Type B pancreatic cell (in vitro differentiated cells): Measurements from ENCODE around the gene ABAT. TPM values are rescaled to one million over a fixed set of nuclear protein-coding genes. Genes with fewer than 3 reads are reported as not detected.
"Not testable (repeated sequence)": the region's sequence is repeated elsewhere in the genome, so short reads cannot be mapped to it uniquely, and the experiment has no call there.

Experiments used
- DNase-seq: peaks from one replicate; pipeline ENCODE4 v3.0.0; 2021; ENCODE audit warnings: mixed read lengths; ENCODE audit not compliant: unreplicated experiment; ENCODE audit errors: extremely low spot score
- H3K27ac Mint-ChIP-seq: 2 replicates; pipeline ENCODE4 v1.8.0; 2021; ENCODE audit warnings: mild to moderate bottlenecking, mixed read lengths
- H3K27me3 Mint-ChIP-seq: 2 replicates; pipeline ENCODE4 v1.8.0; 2021; ENCODE audit warnings: mixed read lengths
- H3K36me3 Mint-ChIP-seq: 2 replicates; pipeline ENCODE4 v1.8.0; 2021; ENCODE audit warnings: mixed read lengths
- H3K4me1 Mint-ChIP-seq: one replicate; pipeline ENCODE4 v1.8.0; 2021; ENCODE audit warnings: mixed read lengths; ENCODE audit not compliant: unreplicated experiment
- H3K4me3 Mint-ChIP-seq: 2 replicates; pipeline ENCODE4 v1.8.0; 2021; ENCODE audit warnings: mild to moderate bottlenecking, mixed read lengths
- H3K9me3 Mint-ChIP-seq: 2 replicates; pipeline ENCODE4 v1.8.0; 2021; ENCODE audit warnings: mixed read lengths
- CTCF ChIP-seq: fragments of 200-600 bp; sonication (generic); conservative IDR thresholded peaks from 2 replicates; pipeline ENCODE4 v1.5.0; 2021; ENCODE audit warnings: antibody characterized with exemption, mild to moderate bottlenecking
- total RNA-seq: library from RNA; stranded (reverse); gene quantifications from 2 replicates; pipeline ENCODE4 v1.2.1, GENCODE V29; 2021; ENCODE audit warnings: low replicate concordance

The ABAT gene
- total RNA-seq, 1 donor from 2014 or later, result 32.1 TPM

GRCh38 chr16:8741636-8742035 lies 67.2 kb downstream of the ABAT start:
- peak overlapping the region; percentile 16 for H3K27ac Mint-ChIP-seq
- H3K9me3 Mint-ChIP-seq, result no peaks in the 10 kb centered on the region
- H3K4me1 Mint-ChIP-seq, result no peaks in the 10 kb centered on the region
- no peak for TF ChIP-seq CTCF
- no peaks in the 10 kb centered on the region for H3K36me3 Mint-ChIP-seq
- H3K4me3 Mint-ChIP-seq, result no peak overlapping the region
- DNase-seq, result no peak
- H3K27me3 Mint-ChIP-seq, result no peaks in the 10 kb centered on the region

GRCh38 chr16:8742068-8742467 lies 67.7 kb downstream of the ABAT start:
- no peak for DNase-seq
- peak overlapping the region; percentile 16 for H3K27ac Mint-ChIP-seq
- no peak for TF ChIP-seq CTCF
- H3K9me3 Mint-ChIP-seq, result no peaks in the 10 kb centered on the region
- H3K36me3 Mint-ChIP-seq, result no peaks in the 10 kb centered on the region
- no peak overlapping the region for H3K4me3 Mint-ChIP-seq
- no peaks in the 10 kb centered on the region for H3K4me1 Mint-ChIP-seq
- no peaks in the 10 kb centered on the region for H3K27me3 Mint-ChIP-seq

- not testable (repeated sequence) for H3K4me3 Mint-ChIP-seq, H3K4me1 Mint-ChIP-seq, H3K27ac Mint-ChIP-seq, H3K9me3 Mint-ChIP-seq, H3K27me3 Mint-ChIP-seq, DNase-seq, H3K36me3 Mint-ChIP-seq
Observed at GRCh38 chr16:8748944-8749343, 74.5 kb downstream of the ABAT start.

- Mint-ChIP-seq H3K4me1 (no peaks in the 10 kb centered on the region), H3K9me3 (no peaks in the 10 kb centered on the region), H3K27ac (peak overlapping the region; percentile 18), H3K27me3 (no peaks in the 10 kb centered on the region), H3K4me3 (no peak overlapping the region), H3K36me3 (peaks cover 14% of the 10 kb centered on the region)
- no peak for TF ChIP-seq CTCF
- no peak for DNase-seq
Observed at GRCh38 chr16:8751481-8752311, 77.3 kb downstream of the ABAT start.

DNA sequence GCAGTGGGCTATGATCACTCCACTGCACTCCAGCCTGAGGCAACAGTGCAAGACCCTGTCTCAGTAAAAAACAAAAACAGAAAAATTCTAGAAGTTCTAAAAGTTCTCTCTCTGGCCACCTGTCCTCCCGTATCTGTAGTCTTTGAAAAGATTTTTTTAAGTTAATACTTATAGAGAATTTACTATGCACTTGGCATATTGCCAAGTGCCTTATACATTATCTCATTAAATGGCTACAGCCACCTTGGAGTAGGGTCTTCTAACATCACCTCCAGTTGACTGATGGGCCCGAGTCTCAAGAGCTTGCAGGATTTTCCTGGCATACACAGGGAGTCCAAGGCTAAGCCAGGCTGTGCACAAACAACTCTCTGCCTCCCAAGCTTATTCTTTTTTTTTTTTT lies 78.3 kb downstream of the ABAT start:
- Mint-ChIP-seq H3K27ac (no peak overlapping the region), H3K36me3 (peaks cover 14% of the 10 kb centered on the region), H3K4me3 (no peak overlapping the region), H3K9me3 (no peaks in the 10 kb centered on the region), H3K4me1 (no peaks in the 10 kb centered on the region), H3K27me3 (no peaks in the 10 kb centered on the region)
- no peak for DNase-seq
- TF ChIP-seq CTCF, result no peak

GRCh38 chr16:8753416-8754054 lies 79.1 kb downstream of the ABAT start:
- Mint-ChIP-seq H3K36me3 (peaks cover 10% of the 10 kb centered on the region), H3K4me3 (no peak overlapping the region), H3K27ac (no peak overlapping the region), H3K27me3 (no peaks in the 10 kb centered on the region), H3K4me1 (no peaks in the 10 kb centered on the region), H3K9me3 (no peaks in the 10 kb centered on the region)
- no peak for DNase-seq
- TF ChIP-seq CTCF, result no peak
